Activated CD4-positive, alpha-beta T cell treated with anti-CD3 and anti-CD28 coated beads, Interleukin-2, Interleukin-4, amounts not matched to agents 100 ng/mL and 50 ng/mL, durations not matched to agents 16 hours and 8 hours (primary cell): ENCODE data around the gene ZNF276.
"Not testable (repeated sequence)": the region's sequence is repeated elsewhere in the genome, so short reads cannot be mapped to it uniquely, and the experiment has no call there.

Experiments
- DNase-seq: peaks from one replicate; pipeline ENCODE4 v3.0.0-alpha.2; 2020; ENCODE audit warnings: low spot score

Gene ZNF276

DNA sequence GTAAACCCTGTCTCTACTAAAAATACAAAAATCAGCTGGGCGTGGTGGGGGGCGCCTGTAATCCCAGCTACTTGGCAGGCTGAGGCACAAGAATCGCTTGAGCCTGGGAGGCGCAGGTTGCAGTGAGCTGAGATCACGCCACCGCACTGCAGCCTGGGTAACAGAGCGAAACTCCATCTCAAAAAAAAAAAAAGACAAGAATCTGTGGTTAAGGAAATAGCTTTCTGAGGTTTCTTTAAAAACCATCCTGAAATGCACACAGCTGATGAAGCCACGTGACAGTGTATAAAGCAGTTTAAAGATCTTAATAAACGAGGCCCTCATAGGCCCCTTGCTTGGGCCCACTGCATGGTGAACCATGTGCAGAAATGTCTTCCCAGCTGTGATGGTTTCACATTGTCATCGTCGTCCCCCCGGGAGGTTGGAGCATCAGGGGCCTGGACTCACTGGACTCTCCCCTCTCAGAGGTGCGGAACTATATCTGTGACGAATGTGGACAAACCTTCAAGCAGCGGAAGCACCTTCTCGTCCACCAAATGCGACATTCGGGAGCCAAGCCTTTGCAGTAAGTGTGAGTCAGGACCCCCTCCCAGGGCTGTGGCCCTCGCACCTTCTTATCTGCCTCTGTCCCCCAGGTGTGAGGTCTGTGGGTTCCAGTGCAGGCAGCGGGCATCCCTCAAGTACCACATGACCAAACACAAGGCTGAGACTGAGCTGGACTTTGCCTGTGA lies 16.2 kb downstream of the ZNF276 start:
- DNase-seq, result peak; percentile 60

DNA sequence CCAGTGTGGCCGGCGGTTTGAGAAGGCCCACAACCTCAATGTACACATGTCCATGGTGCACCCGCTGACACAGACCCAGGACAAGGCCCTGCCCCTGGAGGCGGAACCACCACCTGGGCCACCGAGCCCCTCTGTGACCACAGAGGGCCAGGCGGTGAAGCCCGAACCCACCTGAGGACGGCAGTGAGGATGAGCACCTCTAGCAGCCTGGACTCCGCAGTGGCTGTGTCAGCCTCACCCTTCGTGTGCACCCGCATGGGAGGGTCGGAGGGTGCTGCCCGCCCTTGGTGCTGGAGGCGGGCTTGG lies 16.7 kb downstream of the ZNF276 start:
- no peak for DNase-seq

DNA sequence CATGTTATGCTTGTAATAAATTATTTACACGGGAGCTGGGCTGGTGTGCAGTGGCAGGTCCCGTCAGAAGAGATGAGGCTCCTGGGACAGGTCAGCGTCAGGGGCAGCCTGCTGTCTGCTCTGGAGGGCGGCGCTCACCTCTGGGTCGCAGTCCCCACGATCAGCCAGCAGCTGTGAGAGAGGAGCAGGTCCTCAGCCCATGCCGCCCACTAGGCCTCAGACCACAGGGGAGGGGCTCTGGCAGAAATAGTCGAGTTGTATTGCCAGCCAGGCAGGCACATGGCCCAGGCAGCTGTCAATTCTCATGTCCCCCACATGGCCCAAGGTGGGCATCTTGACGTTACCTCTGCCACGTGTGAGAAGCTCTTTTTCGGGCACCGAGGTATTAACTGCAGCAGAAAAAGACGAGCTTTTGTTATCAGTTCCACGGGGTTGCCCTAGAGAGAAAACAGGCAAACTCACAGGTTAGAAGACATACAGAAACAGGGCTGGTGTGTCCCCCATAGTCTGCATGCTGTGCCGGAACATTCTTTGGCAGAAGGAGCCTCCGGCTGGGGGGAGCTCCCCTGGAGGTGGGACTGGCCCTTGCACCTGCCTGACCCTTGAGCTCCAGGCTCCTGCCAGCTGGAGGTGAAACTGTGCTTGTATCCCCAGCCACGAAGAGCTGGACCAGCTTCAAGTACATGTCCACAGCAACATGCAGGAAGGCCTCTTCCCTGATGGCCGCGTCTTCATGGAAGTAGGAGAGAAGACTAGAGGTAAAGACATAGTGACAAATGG lies 17.4 kb downstream of the ZNF276 start:
- no peak for DNase-seq

DNA sequence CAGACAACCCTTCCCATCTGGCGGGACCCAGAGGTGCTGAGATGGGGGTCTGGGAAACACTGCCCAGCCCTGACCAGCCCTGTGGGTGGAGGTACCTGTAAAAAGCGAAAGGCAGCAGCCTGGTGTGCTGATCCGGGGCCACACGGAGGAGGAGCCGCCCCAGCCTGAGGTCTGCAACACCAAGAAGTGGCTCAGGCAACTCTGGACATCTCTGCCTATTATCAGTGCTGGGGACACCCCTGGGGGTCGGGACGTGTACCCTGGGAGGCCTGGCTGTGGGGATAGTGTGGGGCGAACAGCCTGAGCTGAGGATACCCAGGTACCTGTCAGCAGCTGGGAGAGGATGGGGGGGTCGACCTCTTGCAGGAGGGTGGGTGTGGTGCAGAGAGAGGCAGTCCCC lies 18.0 kb downstream of the ZNF276 start:
- no peak for DNase-seq

DNA sequence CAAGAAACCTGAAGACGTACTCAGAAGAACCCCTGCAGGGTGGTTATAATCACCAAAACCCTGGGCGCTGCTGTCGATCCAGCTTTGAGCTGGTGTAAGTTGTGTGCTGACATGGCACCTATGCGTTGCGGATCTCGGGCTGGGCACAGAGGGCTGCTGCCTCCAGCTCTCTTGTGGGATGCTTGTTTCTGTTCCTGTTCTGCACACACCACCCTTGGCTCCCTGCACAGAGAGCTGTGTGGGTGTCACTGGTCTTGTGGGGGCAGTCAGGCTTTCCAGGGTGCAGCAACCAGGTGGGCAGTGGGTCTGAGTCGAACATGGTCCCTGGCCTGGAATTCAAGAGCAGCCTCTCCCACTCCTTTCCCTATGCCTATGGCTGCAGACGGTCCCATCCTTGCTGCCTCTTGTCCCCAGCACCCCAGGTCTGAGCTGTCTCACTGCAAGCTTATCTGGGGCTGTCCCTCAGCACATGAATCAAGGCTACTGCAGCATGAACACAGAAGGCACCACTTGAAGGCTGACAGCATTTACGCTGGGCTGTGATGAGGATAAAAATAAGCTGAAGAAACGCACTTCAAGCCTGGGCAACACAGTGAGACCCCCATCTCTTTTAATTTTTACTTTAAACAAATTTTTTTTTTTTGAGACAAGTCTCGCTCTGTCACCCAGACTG lies 20.1 kb downstream of the ZNF276 start:
- no peak for DNase-seq

DNA sequence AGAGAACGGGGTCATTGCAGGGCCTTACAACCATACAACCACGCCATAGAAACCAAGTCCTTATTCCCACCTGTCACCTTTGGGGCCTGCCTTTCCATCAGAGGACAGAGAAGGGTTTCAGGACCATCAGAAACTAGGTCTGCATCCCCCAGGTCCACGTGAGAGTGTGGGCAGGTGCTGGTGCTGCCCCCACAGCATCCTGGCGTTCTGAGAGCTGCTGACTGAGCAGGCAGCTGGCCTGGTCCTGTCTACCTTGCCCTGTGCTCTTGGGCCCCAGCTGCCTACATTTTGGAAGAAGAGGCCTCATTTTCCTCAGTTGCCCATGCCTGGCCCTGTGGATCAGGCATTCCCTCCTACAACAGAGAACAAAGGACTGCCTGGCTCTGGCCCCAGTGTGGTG lies 21.6 kb downstream of the ZNF276 start:
- DNase-seq, result no peak

DNA sequence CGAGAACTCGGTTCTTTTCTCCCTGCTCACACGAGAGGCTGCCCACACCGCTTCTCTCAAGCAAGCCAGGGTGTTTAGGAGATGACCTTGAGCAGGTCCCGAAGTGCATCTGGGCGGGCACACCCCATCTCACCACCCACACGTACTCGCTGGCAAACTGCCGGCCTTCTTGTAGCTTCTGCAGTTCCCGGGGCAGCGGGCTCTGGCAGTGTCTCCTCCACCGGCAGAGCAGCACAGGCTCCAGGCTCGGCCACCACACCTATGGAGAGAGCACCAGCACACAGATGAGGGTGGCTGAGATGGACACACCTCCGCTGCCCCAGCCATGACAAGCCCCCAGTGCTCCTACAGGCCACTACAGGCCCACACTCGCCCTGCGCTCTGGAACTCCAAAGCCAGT lies 23.5 kb downstream of the ZNF276 start:
- no peak for DNase-seq

DNA sequence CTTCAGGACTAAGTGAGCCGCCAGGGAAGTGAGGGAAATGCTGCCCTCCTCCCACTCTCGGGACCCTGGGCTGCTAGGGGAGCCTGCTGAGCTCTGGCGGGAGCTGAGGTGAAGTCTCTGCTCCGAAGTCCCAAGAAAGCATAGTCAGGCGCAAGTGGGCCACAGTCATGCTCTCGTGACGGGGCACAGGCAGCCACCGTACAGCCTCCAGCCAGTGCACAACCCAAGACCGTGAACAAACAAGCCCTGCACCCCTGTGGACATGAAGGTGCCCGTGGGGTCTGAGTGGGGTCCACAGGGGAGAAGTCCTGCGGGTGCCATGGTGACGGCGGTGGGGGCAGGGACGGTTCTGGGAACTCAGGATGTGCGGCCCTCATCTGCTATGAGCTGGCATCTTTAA lies 24.7 kb downstream of the ZNF276 start:
- DNase-seq, result no peak

DNA sequence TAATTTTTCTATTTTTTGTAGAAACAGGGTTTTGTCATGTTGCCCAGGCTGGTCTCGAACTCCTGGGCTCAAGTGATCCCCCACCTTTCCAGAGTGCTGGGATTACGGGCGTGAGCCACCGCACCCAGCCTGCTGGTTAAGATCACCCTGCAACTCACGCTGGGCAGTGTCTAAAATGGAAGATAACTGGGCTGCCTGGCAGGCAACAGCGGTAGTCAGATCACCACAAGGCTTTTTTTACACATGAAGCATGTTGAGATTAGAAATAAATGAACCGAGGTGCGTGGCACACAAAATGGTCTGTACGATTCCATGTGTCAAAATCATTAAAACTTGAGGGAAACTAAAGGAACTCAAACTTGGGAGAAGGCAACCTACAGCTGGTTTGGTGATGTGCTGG lies 26.7 kb downstream of the ZNF276 start:
- DNase-seq, result no peak

DNA sequence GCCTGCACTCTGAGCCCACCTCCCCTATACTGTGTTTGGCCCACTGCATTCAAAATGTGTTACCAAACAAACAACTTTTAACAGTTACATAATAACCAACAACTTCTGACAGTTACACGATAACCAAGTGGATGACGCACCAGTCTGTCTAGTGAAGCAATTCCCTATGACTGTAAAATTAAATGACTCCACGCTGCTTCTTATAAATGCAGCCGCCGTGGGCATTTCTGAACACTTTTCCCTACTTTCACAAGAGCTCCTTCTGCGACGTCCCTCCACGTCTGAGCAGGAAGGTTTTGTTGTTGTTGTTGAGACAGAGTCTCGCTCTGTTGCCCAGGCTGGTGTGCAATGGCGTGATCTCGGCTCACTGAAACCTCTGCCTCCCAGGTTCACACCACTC lies 27.6 kb downstream of the ZNF276 start:
- no peak for DNase-seq

DNA sequence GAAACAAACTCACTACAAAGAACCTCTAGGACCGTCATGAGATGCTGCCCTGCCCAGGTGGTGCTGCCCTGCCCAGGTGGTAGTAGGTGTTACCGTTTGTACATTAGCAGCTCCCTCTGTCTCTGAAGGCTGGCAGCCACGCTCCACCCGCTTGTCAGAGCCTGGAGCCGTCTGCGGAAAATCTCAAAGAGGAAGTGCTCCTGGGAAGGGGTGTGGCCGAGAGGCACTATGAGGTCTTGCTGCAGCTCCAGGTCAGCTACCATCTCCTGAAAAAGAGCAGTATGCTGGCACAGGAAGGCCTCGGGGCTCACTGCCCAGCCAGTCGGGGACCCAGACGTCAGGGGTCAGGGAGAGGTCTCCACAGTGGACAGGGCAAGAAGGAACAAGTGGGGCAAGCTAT lies 28.3 kb downstream of the ZNF276 start:
- DNase-seq, result no peak

DNA sequence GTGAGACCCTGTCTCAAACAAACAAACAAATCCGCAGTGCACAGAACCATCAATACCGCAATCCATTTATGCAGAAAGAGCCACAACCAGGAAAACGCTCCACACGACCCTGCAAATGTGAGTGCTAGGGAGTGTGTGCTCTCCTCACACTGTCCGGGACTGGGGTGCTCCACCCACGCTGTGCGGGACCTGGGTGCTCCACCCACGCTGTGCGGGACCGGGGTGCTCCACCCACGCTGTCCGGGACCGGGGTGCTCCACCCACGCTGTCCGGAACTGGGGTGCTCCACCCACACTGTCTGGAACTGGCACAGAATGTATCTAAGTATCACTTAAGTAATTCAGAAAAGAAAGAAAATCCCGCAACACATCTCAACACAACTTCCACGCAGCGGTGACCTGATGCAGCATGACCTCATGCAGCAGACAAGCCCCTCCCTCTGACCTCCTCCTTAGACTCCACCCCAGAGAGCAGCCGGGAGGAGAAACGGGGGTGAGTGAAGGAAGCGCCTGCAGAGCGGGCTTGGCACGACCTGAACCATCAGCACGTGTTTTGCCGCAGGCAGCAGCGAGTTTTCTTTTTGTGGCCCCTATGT lies 38.5 kb downstream of the ZNF276 start:
- DNase-seq, result no peak

DNA sequence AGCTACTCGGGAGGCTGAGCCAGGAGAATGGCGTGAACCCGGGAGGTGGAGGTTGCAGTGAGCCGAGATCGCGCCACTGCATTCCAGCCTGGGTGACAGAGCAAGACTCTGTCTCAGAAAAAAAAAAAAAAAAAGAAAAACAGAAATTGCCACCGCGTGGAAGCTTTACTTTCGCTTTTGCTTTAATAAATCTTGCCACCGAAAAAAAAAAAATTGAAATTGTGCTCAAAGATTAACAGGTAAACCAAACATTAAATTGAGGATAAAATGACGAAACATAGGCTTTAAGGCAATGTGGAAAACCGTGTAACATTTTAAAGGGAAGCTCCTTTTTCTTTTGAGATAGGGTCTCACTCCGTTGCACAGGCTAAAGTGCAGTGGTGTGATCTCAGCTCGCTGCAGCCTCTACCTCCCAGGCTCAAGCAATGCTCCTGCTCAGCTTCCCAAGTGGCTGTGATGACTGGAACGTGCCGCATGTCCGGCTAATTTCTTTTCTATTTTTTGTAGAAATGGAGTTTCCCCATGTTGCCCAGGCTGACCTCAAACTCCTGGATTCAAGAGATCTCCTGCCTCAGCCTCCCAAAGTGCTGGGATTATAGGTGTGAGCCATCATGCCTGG lies 40.1 kb downstream of the ZNF276 start:
- DNase-seq, result no peak

DNA sequence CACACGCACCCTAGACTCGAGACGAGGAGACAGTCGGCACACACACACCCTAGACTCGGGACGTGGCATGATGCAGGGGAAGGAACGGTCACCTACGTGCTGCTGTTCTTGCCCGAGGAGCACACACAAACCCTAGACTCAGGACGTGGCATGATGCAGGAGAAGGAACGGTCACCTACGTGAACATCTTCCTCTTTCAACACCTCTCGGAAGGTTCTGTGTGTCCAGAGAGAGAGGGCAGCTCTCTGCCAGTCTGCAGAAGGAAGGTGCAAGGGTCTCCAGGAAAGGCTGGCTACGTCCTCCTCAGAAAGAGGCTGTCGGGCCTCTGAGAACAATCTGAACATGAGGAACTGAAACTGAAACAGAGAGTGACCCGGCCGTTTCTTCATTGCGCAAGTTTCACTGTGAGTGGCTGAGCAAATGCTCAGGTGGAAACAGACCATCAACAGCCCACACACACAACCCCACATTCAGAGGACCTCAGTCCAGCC lies 43.4 kb downstream of the ZNF276 start:
- peak; percentile 75 for DNase-seq

DNA sequence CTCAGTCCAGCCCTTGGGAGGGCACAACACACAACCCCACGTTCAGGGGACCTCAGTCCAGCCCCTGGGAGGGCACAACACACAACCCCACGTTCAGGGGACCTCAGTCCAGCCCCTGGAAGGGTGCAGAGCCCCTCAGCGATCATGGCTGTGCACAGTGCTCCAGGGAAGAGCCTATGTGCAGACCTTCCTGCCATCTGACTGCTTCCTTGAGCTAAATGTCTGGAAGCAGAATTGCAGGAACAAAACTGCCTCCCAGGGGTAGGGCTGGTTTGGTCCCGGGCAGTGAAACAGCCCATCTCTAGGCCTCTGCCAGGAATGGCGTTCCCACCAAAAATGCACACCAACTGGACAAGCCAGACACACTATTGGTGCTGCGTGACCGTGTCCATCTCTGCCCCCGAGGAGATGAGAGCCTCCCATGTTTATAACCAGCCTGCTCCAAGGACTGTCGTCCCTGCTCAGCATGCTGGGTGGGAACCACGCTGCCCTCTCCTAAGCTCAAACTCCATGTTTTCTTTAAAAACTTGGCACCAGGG lies 44.0 kb downstream of the ZNF276 start:
- DNase-seq, result no peak

DNA sequence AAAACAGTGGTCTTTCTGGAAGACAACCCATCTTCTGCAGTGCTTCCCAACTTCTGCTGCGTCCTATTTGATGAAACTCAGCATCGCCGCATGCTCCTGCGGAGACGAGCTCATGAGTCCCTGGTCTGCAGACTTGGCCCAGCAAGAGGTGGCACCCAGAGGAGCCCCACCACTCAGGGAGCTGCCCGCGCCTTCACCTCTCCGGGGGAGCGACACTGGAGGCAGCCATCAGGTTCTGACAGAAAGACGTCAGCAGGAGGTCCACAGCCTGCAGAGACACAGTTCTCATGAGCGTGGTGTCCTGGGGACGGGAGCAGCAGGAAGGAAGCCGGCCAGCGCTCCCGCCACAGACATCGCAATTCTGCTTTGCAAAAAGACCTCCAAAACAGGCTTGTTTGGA lies 49.0 kb downstream of the ZNF276 start:
- DNase-seq, result no peak

DNA sequence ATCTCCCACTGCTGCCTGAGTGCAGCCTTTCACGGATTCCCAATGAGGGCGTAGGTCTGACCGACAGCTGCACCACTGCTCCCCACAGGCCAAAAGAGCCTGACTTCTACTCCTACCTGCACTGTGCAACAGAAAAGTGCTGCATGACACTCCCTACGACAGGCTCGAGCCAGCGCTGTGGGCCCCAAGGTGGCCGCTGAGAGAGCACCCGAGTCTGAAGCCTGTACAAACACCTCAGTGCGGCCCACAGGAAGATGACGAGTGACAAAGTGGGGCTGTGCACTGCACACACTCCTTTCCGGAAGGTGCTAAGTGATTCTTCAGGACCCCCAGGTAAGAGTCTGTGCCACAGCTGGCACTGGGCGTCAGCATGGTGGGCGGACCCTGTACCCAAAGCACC lies 53.9 kb downstream of the ZNF276 start:
- no peak for DNase-seq

DNA sequence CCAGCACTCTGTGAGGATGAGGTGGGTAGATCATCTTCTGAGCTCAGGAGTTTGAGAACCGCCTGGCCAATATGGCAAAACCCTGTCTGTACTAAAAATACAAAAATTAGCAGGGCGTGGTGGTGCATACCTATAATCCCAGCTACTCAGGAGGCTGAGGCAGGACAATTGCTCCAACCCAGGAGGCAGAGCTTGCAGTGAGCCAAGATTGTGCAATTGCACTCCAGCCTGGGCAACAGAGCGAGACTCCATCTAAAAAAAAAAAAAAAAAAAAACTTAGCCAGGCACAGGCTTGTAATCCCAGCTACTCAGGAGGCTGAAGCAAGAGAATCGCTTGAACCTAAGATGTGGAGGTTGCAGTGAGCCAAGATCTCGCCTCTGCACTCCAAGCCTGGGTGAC lies 56.9 kb downstream of the ZNF276 start:
- DNase-seq, result not testable (repeated sequence)

DNA sequence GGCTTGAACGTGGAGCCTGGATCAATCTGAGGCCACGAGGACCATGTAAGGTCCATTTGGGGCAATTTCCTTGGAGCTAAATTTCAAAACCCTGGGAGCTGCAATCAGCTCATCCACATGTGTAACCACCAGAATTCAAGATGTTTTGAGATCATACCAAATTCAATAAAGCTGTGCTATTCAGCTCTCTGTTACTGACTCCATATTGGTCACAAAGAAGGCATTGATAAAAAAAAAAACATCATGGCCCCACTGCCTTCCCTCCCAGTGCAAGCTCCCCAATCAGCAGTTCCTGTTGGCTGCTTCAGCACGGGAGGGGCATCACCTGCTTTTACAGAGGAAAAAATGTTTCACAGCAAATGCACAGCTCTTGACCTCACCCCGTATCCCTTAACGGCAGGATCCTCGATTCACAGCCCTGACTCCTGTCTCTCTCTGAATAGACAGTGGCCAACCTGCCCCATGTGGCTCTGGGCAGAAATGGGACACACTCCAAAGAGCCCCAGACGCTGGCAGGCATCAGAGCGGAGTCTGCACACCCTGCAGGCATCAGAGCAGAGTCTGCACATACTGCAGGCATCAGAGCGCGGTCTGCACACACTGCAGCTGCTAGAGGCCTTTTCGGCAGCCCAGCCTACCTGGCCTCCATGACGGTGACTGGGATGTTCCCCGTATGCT lies 58.0 kb downstream of the ZNF276 start:
- DNase-seq, result no peak

DNA sequence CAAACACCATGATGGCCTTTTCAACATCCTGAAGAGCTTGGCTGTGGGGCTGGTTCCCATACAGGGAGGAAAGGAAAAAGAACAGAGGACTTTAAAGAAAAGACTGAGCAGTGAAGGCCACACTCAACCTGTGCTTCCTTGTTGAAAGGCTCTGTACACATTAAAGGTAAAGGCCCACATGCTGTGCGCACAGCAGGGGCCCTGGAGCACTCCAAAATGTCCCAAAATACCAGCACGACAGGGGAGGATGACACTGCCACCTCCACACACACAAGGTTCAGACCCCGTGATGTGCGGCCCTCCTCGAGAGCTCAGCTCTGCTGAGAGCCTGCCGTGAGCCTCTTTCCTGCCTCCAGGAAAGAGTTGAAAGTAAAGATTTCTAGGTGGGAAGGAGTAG lies 58.6 kb downstream of the ZNF276 start:
- DNase-seq, result no peak

DNA sequence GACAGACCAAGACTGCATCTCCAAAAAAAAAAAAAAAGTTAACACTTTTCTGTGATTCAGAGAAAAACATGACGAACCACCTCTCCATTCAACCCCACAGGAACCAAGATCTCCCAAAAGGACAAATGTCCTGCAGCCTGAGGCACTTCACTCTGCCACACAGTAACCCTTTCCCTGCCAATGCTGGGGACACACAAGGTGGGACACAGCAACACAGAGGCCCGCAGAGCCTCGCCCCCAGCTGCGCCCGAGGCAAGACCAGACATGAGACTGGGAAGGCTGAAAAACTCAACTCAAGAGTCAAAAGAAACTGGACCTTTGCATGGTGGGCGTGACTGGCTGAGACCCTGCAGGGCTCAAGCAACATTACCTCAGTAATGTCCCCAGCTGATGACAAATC lies 61.2 kb downstream of the ZNF276 start:
- no peak for DNase-seq

DNA sequence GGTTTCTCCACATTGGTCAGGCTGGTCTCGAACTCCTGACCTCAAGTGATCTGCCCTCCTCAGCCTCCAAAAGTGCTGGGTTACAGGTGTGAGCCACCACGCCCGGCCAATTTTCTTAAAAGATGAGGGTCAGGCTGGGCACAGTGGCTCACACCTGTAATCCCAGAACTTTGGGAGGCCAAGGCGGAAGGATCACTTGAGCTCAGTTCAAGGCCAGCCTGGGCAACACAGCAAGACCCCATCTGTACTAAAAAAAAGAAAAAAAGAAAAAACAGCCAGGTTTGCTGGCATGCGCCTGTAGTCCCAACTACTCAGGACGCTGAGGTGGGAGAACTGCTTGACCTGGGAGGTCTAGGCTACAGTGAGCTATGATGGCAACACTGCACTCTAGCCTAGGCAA lies 62.6 kb downstream of the ZNF276 start:
- not testable (repeated sequence) for DNase-seq
